GM10248 (cell line): ENCODE results near the gene NUMB.

ENCODE experiments used
- CTCF ChIA-PET: fragments of 300-600 bp; sonication (Branson Sonifier 250); formaldehyde crosslinking; extraction: SDS; loops from one replicate; lab custom pipeline; 2021; ENCODE audit warnings: antibody characterized with exemption; lab: Yijun Ruan, JAX
- POLR2A ChIA-PET: fragments of 350-650 bp; sonication (Branson Sonifier 250); formaldehyde crosslinking; extraction: SDS; loops from one replicate; lab custom pipeline; 2020; ENCODE audit warnings: antibody characterized with exemption; lab: Yijun Ruan, JAX
- DNase-seq: peaks from one replicate; pipeline ENCODE4 v3.0.0; 2012; ENCODE audit errors: extremely low spot score
- CTCF ChIP-seq: IDR thresholded peaks from 2 replicates; pipeline ENCODE4 v1.5.1; 2012; ENCODE audit warnings: mild to moderate bottlenecking, low read depth; ENCODE audit errors: extremely low read depth, missing control alignments, control extremely low read depth

Gene NUMB

GRCh38 chr14:73280903-73281302, 177.4 kb downstream of the NUMB start:
- no peak for DNase-seq
- CTCF ChIA-PET, result interaction anchor here (0.8 to 3.1 kb wide), 4 partner anchors 9 to 38 kb away, joined by 3 to 13 read pairs (median 3); no protein-coding TSS in a partner anchor
- POLR2A ChIA-PET, result no interaction called here
- TF ChIP-seq CTCF, result no peak

- ChIA-PET CTCF (interaction anchor here (0.9 to 1.6 kb wide), 2 partner anchors 11 to 104 kb away, joined by 3 to 4 read pairs; no protein-coding TSS in a partner anchor), POLR2A (interaction anchor here (0.6 kb wide), 1 partner anchor 726 kb away, joined by 3 read pairs; no protein-coding TSS in a partner anchor)
- no peak for DNase-seq
- no peak for TF ChIP-seq CTCF
These were observed 181.0 kb downstream of the NUMB start for GRCh38 chr14:73277376-73277775.

- no peak for TF ChIP-seq CTCF
- ChIA-PET POLR2A (interaction anchor here (0.6 kb wide), 1 partner anchor 725 kb away, joined by 3 read pairs; no protein-coding TSS in a partner anchor), CTCF (interaction anchor here (0.9 kb wide), 1 partner anchor 103 kb away, joined by 3 read pairs; no protein-coding TSS in a partner anchor)
- DNase-seq, result no peak
These were observed 181.5 kb downstream of the NUMB start for GRCh38 chr14:73276836-73277235.

- TF ChIP-seq CTCF, result no peak
- CTCF ChIA-PET, result interaction anchor here (0.9 to 2.3 kb wide), 3 partner anchors 13 to 21 kb away, joined by 3 to 16 read pairs (median 4); no protein-coding TSS in a partner anchor
- POLR2A ChIA-PET, result no interaction called here
- no peak for DNase-seq
These were observed 184.5 kb downstream of the NUMB start for GRCh38 chr14:73273799-73274198.

GRCh38 chr14:73272393-73272792, 186.0 kb downstream of the NUMB start:
- CTCF ChIA-PET, result interaction anchor here (1.1 to 2.3 kb wide), 4 partner anchors 10 to 200 kb away, joined by 3 to 16 read pairs (median 6); no protein-coding TSS in a partner anchor
- POLR2A ChIA-PET, result interaction anchor here (0.5 to 0.6 kb wide), 2 partner anchors 43 to 202 kb away, joined by 3 to 4 read pairs; no protein-coding TSS in a partner anchor
- DNase-seq, result no peak
- TF ChIP-seq CTCF, result no peak

- no peak for TF ChIP-seq CTCF
- POLR2A ChIA-PET, result no interaction called here
- peak; percentile 77 for DNase-seq
- CTCF ChIA-PET, result interaction anchor here (1.4 to 2.2 kb wide), 4 partner anchors 13 to 38 kb away, joined by 3 to 6 read pairs (median 6); no protein-coding TSS in a partner anchor
These were observed 188.4 kb downstream of the NUMB start for GRCh38 chr14:73269729-73270531.
